GM18951 (cell line): ENCODE data around the gene TANGO2.

ENCODE experiments used
- POLR2A ChIP-seq: IDR thresholded peaks from 4 replicates; pipeline ENCODE4 v1.6.1; 2011; ENCODE audit warnings: mild to moderate bottlenecking; ENCODE audit not compliant: insufficient read length, insufficient read depth; ENCODE audit errors: extremely low read depth
- in situ Hi-C: fragments of 300-500 bp; cut with MboI; formaldehyde crosslinking; loops from one replicate; pipeline ENCODE4 v1.12.0; 2022; ENCODE audit warnings: low sequenced_read_pairs, mixed read lengths, inconsistent platforms; ENCODE audit not compliant: unreplicated experiment

TANGO2 gene

DNA sequence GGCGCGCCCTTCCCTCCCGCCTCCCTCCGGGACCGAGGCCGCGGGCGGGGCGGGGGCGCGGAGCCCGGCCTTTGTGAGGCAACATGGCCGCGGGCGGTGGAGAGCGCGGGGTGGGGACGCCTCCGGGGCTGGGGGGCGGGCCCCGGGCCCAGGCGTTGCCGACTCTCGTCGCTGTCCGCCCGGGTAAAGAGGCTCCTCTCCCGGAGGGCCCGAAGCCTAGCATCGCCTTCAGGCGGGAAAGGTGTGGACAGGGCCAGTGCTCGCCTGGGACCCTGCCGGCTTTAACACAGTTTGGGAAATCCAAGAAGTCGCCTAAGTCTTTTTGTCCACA is 59.5 kb downstream of the TANGO2 start:
- no peak for TF ChIP-seq POLR2A

DNA sequence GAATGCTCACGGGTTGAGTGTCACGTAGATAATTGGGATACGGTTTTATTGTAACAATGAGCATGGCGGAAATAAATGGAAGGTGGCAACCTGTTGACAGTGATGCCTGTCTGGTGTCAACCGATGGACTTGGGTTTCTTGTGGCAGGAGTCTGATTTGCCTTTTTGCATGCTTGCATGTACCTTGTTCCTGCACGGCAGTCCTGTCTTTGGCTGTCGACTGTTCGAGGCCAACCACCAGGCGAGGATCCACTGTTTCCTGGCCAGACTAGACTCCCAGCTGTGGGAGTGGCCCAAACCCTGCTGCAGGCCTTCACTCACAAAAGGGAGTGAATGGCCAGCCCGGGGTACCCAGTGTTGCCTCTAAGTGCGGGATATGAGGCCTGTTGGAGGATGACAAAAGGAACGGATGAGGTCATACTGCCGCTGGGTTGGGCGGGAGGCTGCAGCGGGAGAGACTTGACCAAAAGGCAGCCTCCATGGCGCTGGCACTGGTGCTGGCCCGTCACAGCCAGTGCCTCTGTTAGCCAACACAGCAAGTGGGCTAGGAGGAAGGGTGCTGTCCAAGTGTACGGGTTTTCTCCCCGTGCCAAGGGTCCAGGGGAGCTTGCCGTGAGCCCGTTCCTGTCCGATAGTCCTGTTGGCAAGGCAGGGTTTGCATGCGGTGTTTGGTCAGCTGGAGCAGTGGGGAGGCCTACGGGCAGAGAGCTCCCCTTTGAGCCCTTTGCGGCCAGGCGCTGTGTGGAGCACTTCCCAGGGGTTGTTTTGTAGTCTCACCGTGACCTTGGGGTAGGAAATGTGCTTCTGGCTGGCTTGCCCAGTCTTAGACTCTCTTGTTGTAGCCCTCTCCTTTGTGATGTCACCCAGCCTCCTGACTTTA is 60.1 kb downstream of the TANGO2 start:
- TF ChIP-seq POLR2A, result no peak
- in situ Hi-C loops, result no loop called here

More for the DNA sequence above, 59.5 kb downstream of the TANGO2 start:
- in situ Hi-C loops, result no loop called here

DNA sequence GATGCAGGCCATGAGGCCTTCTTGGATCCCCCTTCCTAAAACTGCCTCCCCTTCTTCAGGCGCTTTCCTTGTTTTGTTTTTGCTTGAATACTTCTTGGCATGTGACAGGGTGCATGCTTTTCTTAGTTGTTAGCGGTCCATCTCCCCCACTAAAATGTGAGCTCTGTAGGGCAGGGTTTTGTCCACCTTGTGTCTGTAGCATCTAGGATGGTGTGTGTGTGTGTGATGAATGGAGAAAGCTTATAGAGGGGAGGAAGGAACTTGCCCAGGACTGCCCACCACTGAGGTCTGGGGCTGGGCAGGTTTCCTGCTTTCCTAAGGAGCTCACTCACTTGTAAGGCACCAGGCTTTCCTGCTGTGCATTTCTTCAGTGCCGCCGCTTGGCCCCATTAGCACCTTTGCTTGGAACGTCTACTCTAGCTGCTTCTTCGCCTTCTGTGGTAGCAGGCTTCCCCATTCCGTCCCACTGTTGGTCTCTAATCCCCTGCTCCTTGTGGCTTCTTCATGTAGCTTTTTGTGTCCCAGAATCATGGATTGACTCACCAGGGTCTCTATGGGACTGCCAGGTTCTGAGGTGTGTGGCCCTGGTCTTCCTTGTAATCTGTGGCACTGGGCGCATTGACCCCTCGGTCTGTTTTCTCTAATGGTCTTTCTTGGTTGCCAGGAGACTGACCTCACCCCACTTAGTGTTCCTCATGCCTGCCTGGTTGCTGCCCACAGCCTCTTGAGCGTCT is 62.4 kb downstream of the TANGO2 start:
- in situ Hi-C loops, result no loop called here
- no peak for TF ChIP-seq POLR2A

DNA sequence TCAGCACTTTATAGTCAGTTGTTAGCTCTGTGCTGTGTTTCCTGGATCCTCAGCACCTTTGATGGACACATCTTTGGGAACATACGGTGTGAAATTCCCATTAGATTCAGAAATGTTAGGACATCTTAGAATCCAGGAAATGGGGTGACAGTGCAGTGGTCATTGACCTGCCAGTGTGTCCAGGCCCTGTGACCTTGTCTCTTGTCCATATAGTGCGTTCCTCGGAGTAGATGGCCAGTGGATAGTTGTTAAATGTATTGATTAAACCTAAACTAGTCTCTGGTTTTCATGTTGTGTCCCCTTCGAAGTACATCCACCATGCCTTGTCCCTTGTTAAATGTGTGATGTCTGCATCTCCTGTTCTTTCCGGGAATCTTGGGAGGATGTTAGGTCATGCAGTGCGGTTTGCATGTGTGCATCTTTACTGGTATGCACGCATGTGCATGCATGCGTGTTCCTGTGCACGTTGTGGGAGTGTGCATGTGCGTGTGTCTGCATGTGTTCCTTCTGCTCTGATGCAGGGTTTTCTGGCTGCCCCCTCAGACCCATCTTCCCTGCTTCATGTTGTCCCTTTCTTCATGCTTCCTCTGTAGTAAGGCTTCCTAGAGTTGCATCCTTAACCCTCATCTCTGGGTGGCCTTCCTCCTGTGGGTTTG is 63.1 kb downstream of the TANGO2 start:
- in situ Hi-C loops, result no loop called here
- TF ChIP-seq POLR2A, result no peak

DNA sequence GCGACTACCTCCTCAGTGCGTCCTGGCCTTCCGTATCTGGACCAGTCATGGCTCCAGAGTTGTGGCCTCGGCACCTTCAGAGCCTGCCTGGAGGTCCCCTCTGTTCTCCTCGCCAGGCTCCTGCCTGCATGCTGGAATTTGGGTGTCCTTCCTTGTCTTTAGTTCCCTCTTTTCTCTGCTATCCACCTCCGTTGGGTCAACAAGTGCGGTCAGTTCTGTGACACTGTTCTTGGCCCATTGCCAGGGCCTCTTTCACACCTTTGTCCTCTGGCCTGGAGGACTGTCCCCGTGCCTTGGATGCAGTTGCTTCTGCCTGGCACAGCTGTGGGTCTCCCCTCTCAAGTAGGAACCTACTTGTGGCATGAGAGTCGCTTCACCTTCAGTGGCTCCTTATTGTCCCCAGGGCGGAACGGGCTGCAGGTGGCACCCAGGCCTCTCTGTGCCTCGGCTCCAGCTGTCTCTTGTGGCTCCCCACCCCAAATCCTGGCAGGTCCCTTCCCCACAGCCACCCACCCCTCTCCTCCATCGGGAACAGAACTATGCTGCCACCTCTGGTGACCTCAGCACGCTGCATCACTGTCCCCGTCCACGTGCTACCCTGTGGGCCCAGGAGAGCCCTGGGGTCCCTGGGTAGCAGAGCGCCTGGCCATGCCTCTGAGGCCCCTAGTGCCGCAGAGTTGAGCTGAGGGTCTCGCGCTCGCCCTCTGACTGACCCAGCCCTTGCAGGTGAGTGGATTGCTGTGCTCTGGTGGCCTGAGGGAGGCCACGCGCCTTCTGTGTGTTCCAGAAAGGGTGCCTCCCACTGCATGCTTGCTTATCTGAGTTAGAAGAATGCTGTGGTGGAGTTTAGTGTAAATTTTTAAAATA is 63.9 kb downstream of the TANGO2 start:
- in situ Hi-C loops, result no loop called here
- TF ChIP-seq POLR2A, result no peak

DNA sequence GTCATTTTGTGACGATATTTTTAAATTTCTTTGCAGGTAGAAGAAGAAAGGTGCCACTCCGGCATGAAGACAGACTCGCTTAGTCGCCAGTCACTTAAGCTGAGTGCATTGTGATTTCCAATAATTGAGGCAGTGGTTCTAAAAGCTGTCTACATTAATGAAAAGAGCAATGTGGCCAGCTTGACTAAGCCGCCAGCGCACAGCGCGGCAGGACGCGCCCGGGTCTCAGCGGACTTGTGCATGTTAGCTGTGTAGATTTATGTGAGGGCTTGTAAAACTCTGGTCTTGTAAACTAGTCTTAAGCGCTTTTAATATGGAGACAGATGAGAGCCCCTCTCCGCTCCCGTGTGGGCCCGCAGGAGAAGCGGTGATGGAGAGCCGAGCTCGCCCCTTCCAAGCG is 64.7 kb downstream of the TANGO2 start:
- in situ Hi-C loops, result no loop called here

DNA sequence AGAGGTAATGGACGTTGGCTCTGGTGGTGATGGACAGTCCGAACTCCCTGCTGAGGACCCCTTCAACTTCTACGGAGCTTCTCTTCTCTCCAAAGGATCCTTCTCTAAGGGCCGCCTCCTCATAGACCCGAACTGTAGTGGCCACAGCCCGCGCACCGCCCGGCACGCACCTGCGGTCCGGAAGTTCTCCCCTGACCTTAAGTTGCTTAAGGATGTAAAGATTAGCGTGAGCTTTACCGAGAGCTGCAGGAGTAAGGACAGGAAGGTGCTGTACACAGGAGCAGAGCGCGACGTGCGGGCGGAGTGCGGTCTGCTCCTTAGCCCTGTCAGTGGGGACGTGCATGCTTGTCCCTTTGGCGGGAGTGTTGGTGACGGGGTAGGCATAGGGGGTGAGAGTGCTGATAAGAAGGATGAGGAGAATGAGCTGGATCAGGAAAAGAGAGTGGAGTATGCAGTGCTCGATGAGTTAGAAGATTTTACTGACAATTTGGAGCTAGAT is 65.2 kb downstream of the TANGO2 start:
- TF ChIP-seq POLR2A, result no peak
- in situ Hi-C loops, result no loop called here

More for the DNA sequence above, 64.7 kb downstream of the TANGO2 start:
- no peak for TF ChIP-seq POLR2A

DNA sequence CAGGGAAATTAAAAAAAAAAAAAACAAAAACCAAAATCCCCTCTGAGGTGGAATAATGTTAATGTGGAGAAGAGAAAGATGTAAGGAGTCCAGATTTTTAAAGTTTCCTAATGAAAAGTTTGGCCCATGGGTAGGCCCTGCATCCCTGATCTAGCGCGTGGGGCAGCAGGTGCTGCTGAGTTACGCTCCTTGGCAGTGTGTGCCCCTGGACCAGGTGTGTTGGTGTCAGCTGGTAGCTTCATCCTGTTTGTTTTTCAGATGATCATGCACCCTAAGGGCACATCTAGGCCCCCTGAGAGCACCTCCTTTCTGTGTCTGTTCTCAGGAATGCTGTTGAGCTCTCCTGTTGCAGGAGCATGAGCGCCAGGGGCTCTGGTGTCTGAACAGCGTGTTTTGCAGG is 65.9 kb downstream of the TANGO2 start:
- in situ Hi-C loops, result no loop called here
- TF ChIP-seq POLR2A, result no peak

DNA sequence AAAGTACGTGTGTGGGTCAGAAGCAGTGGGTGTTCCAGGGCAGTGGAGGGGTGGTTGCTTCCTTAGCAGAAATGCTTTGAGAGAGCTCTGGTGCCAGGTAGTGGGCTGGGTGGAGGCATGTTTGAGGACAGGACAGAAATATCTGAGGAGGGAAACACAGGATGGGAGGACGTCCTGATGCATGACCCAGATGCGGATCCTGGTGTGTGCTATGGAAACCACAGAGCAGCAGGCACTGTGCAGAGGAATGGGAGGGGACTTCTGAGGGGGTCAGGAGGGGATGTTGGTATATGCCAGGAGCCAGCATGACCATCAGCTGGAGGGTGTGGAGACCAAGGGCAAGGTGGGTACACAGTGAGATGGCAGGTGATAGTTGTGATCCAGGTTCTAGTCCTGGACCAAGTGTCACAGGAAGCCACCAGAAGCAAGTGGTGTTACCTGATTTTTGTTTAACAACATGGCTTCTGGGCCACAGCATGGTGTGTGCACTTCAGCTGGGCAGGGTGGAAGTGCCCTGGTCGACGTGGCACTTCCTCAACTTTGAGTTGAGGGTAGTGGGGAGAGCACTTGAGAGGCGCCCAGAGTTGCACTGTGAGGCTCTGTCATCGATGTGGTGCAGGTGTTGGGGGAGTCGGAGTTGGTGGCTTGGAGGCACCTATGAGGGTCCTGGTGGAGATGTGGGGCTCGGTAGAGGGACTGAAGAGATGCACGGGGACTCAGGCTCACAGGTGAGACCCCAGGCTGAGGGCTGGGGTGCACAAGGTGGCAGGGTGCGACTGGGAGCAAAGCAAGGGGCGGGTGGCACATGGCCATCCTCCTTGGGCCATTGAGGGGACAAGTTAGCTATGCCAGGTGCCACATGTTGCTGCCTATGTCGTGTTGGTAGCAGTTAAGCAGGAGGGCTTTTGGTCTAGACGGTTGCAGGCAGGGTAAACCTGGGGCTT is 66.7 kb downstream of the TANGO2 start:
- TF ChIP-seq POLR2A, result no peak
- in situ Hi-C loops, result no loop called here

DNA sequence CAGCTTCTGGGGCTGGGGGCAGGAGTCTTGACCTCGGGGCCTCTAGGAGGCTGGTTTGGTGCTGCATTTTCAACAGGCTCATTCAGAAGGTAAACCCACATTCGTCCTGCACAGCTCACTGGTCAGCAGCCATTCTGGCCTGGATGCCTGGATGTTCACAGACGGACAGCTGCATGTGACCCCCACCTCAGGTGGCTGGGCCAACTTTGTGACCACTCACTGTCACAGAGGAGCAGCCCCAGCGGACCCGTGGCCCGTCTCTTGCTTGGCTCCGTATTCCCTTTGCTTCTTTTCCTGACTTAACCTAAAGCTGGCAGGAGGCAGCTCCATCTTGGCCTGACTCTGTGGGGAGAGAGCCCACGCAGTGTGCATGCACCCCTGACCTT is 67.3 kb downstream of the TANGO2 start:
- in situ Hi-C loops, result no loop called here
- no peak for TF ChIP-seq POLR2A

DNA sequence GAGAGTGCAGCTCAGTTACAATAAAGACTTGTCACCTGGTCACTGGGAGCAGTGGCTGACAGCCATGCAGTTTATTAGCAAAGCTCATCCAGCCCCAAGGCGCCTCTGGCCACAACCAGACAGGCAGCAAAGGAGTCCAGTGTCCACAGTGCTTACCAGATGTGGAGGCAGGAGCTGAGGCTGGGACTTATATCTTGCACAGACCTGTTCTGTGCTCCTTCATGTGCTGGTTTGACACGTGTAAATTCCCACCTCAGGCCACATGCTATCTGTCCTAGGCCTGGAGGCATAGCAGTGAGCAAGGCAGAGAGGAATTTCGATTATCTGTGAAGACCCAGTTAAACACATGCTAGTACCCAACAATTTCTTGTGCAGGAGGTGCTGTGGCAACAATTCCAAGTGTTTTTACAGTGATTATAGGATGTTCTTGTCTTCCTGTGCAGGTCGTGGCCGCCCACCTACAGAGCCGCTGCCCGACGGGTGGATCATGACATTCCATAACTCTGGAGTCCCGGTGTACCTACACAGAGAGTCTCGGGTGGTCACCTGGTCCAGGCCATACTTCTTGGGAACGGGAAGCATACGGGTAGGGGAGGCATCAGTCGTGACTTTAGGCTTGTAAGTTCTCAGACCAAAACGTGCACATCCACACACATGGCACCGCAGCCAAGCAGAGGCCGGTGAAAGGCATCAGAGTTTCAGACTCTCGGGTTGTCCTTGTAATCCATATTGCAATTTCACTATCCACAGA is 68.5 kb downstream of the TANGO2 start:
- in situ Hi-C loops, result no loop called here
- no peak for TF ChIP-seq POLR2A
